Adrenal gland (tissue), 19 donors: ENCODE results near the gene GPHN. TPM values are rescaled to one million over a fixed set of nuclear protein-coding genes. Genes with fewer than 3 reads are reported as not detected.
A peak's percentile ranks its signal among the peaks of the same experiment; 100 is the strongest.

ENCODE experiments used
- DNase-seq, 7 donors: peaks; one replicate each; pipeline ENCODE4 v3.0.0-alpha.2; 2019 to 2020
- H3K27ac ChIP-seq, 5 donors: fragments of 200-600 bp; sonication (generic) in 4 of 5; 1 replicate in 3 of 5; 2 replicates in 2 of 5; pipeline versions ENCODE4 v1.5.1 to v1.8.0; 2016 to 2020; ENCODE audit warnings: mild to moderate bottlenecking in 1 of 5
- H3K27me3 ChIP-seq: fragments of 200-600 bp; 2 replicates; pipeline ENCODE4 v1.8.0; 2021
- H3K36me3 ChIP-seq, 2 donors: fragments of 200-600 bp; replicated peaks in 1 of 2; 1 replicate in 1 of 2; 2 replicates in 1 of 2; pipeline versions ENCODE4 v1.5.1 to v1.8.0; 2018 to 2022
- H3K4me1 ChIP-seq, 2 donors: fragments of 200-600 bp; replicated peaks in 1 of 2; 1 replicate in 1 of 2; 2 replicates in 1 of 2; pipeline versions ENCODE4 v1.5.1 to v1.8.0; 2018 to 2021
- H3K4me3 ChIP-seq, 4 donors: fragments of 200-600 bp; sonication (generic) in 3 of 4; one replicate each; pipeline ENCODE4 v1.5.1; 2016 to 2018
- H3K9me3 ChIP-seq, 3 donors: fragments of 200-600 bp; sonication (generic) in 1 of 3; replicated peaks in 1 of 3; 1 replicate in 2 of 3; 2 replicates in 1 of 3; pipeline versions ENCODE4 v1.5.1 to v1.8.0; 2016 to 2021
- POLR2A ChIP-seq, 2 donors: fragments of 450-650 bp; IDR thresholded peaks; one replicate each; pipeline ENCODE4 v1.6.1; 2017; ENCODE audit warnings: antibody characterized with exemption in 2 of 2, mild to moderate bottlenecking in 2 of 2, moderate library complexity in 1 of 2
- WGBS, 4 donors: extraction: QIAGEN DNeasy Blood & Tissue Kit in 2 of 4; methylation state at CpG; one replicate each; pipeline versions ENCODE4 v1.1.5 to v1.1.7; 2013 to 2017; 5-methylcytosine and 5-hydroxymethylcytosine counted together
- intact Hi-C, 2 donors: fragments of 100-400 bp; cut with DNase I; formaldehyde crosslinking; loops; one replicate each; pipeline versions ENCODE4 v1.14.1 to v1.15.0; 2022 to 2023
- long read RNA-seq, 10 donors: library from polyadenylated mRNA in 3 of 10; unstranded in 2 of 10; stranded (forward) in 1 of 10; transcript quantifications; one replicate each; pipeline ENCODE4 v2.0.0 and lab custom pipeline, GENCODE V29; 2021 to 2026
- polyA plus RNA-seq, 3 donors: library from polyadenylated mRNA; stranded (reverse); fragments of 200-250 nt in 2 of 3; fragments of 350-450 nt in 1 of 3; fragmentation: Illumina TruSeq in 1 of 3; extraction: RNeasy Lipid Tissue Mini Kit (QIAGEN cat#74804) in 1 of 3; gene quantifications; one replicate each; pipeline ENCODE4 v1.2.3, GENCODE V29; 2013 to 2014
- total RNA-seq, 9 donors: library from RNA; depleted of rRNA in 4 of 9; stranded (reverse); fragments of >200 nt in 4 of 9; fragments of 120-200 nt in 1 of 9; fragmentation: NEBNext Ultra II Directional in 1 of 9; extraction: Animal tissue kit (Norgen Biotek cat#: 25700) in 1 of 9; gene quantifications; one replicate each; pipeline versions ENCODE4 v1.1.0 to v1.2.4, GENCODE V29; 2013 to 2023
- TF ChIP-seq, protein P1 (sequence below), 6 experiments: fragments of 450-650 bp in 4 of 6; fragments of 200-600 bp in 2 of 6; sonication (generic) in 1 of 6; IDR thresholded peaks; 1 replicate in 5 of 6; 2 replicates in 1 of 6; pipeline versions ENCODE4 v1.5.1 to v1.8.0; 2016 to 2021; ENCODE audit warnings: antibody characterized with exemption in 6 of 6, mild to moderate bottlenecking in 2 of 6, moderate library complexity in 1 of 6
- donor health status: healthy with polysubstance abuse.
- donor health status: Bipolar disorder and iron deficiency.
- donor health status: DM: yes; HTN: yes; CAD: no.
- donor health status: DM: no; HTN: no; CAD: no.
- donor health status: DM: no; HTN: no; CAD: no.
- donor health status: DM: yes; HTN: yes; CAD: no.

The GPHN gene
- 10 to 100 TPM; 12.5 to 24.4 (median 22.6) TPM for total RNA-seq
- 10 to 100 TPM; 24.3 to 41.0 (median 34.3) TPM for polyA plus RNA-seq
- long read RNA-seq, donor 1, full-length matches to known transcripts, result 1 of 1 reads
- long read RNA-seq, donor 1, partial matches to known transcripts, result 0 of 1 reads
- long read RNA-seq, donor 1, other reads (novel, unspliced or antisense), result 0 of 1 reads
- long read RNA-seq, donor 2, result 0 reads
- long read RNA-seq, donor 3, result 0 reads
- long read RNA-seq, donor 4, result 0 reads
- long read RNA-seq, donor 5, full-length matches to known transcripts, result 17 of 19 reads
- long read RNA-seq, donor 5, partial matches to known transcripts, result 1 of 19 reads
- long read RNA-seq, donor 5, other reads (novel, unspliced or antisense), result 1 of 19 reads
- long read RNA-seq, donor 6, full-length matches to known transcripts, result 1 of 6 reads
- long read RNA-seq, donor 6, partial matches to known transcripts, result 3 of 6 reads
- long read RNA-seq, donor 6, other reads (novel, unspliced or antisense), result 2 of 6 reads
- long read RNA-seq, donor 7, result 0 reads
- long read RNA-seq, donor 8, full-length matches to known transcripts, result 1 of 1 reads
- long read RNA-seq, donor 8, partial matches to known transcripts, result 0 of 1 reads
- long read RNA-seq, donor 8, other reads (novel, unspliced or antisense), result 0 of 1 reads
- long read RNA-seq, donor 9, result 0 reads
- long read RNA-seq, donor 10, full-length matches to known transcripts, result 1 of 1 reads
- long read RNA-seq, donor 10, partial matches to known transcripts, result 0 of 1 reads
- long read RNA-seq, donor 10, other reads (novel, unspliced or antisense), result 0 of 1 reads

DNA sequence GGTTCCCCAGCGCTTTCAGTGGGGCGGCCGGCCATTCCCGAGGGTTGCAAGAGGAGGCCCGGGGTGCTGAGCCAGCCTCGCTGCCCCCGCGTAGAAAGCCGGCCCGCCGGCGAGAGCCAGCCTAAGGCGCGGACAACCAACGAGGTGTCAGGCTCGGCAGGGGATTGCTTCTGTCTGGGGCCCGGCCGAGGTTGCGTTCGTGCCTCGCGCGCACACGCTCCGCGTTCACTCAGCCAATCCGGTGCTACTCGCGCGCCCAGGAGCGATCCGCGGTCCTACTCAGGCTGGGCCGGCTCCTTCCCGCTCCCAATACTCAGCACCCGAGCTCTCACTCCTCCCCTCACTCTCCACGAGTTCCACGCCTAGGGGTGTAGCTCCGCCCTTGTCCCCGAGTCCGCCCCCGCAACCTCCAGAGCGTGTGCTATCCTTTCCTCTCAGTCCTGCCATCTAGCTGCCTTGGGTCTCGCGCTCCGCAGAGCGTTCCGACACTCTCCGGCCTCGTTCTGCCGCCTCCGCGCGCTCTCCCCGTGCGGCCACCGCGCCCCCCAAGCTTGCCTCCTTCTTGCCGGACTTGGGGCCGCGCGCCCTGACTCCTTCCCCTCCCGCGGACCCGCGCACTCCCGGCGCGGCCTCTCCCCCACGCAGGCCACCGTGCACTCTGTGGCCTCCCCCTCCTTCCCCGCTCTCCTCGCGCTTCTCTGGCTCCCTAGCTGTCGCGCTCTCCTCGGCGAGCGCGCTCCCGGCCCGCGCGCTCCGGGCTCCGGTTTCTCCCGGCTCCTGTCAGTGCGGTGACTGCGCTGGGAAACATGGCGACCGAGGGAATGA is at the start of gene GPHN:
TSS of gene GPHN (plus strand) at position 426 of the 825 bp plus-strand sequence.
- Histone ChIP-seq H3K27ac (peak within 1 kb of the TSS; percentile 71 to 96 (median 90)), H3K4me3 (peak within 1 kb of the TSS; percentile 55 to 90 (median 70)), H3K36me3 (no peaks in the 10 kb centered on the region), H3K4me1 (peaks cover 0 to 15% of the 10 kb centered on the region in 2 donors), H3K27me3 (no peaks in the 10 kb centered on the region), H3K9me3 (no peaks in the 10 kb centered on the region)
- intact Hi-C loops, result no loop called here
- peak; percentile 94 to 98 (median 97) for DNase-seq
- WGBS, 4 donors, result 1% methylated on average over 28 to 91 of the region's 91 CpGs
- TF ChIP-seq, protein P1, sequence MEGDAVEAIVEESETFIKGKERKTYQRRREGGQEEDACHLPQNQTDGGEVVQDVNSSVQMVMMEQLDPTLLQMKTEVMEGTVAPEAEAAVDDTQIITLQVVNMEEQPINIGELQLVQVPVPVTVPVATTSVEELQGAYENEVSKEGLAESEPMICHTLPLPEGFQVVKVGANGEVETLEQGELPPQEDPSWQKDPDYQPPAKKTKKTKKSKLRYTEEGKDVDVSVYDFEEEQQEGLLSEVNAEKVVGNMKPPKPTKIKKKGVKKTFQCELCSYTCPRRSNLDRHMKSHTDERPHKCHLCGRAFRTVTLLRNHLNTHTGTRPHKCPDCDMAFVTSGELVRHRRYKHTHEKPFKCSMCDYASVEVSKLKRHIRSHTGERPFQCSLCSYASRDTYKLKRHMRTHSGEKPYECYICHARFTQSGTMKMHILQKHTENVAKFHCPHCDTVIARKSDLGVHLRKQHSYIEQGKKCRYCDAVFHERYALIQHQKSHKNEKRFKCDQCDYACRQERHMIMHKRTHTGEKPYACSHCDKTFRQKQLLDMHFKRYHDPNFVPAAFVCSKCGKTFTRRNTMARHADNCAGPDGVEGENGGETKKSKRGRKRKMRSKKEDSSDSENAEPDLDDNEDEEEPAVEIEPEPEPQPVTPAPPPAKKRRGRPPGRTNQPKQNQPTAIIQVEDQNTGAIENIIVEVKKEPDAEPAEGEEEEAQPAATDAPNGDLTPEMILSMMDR (IDR thresholded peaks at IDR 0.05), result peak in 2 of 6 experiments; percentile 10 to 19
- peak; percentile 58 to 90 for TF ChIP-seq POLR2A (IDR thresholded peaks at IDR 0.05)

DNA sequence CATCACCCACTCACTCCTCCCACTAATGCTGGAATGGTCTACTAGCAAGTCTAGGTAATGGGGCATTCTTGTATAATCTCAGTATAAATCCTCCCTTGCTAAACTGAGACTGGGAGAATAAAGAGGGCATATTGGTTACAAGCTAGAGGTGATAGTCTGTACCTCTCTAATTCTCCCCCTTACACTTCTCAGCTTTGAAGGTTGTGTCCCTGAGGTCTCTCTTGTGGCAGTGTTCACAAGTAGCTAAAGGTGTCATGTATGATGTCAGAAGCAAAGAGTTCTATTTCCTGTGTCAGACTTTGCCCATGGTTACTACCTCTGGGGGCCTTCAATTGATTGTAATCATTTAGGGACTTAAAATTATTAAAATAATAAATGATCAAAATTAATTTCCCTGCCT is 48.3 kb upstream of the GPHN start:
- DNase-seq, result no peak
- no peak overlapping the region for H3K4me3 ChIP-seq
- TF ChIP-seq, protein P1 (IDR thresholded peaks at IDR 0.05), result no peak
- no peak for TF ChIP-seq POLR2A (IDR thresholded peaks at IDR 0.05)
- no peak overlapping the region for H3K27ac ChIP-seq
- intact Hi-C loops, result no loop called here
- no peaks in the 10 kb centered on the region for H3K4me1 ChIP-seq
- no peaks in the 10 kb centered on the region for H3K27me3 ChIP-seq
- H3K36me3 ChIP-seq, result no peaks in the 10 kb centered on the region
- H3K9me3 ChIP-seq, result no peaks in the 10 kb centered on the region

DNA sequence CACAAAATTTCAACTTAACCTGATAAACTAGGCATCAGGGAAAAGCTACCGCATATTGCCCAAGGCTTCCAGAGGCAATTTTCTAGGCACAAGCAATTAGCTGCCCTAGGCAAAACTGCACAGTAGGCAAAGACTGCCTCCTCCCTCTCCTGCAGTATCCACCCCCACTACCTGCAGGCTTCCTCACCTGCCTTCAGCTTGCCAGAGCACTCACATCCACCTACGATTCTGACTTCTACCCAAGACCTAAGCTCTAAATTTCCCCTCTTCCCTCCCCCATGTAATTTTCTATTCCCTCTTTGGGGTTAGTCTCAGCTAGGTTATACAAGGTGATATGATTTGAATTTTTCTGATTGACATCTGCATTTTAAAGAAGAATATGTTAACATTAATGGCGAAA is 43.7 kb upstream of the GPHN start:
- H3K27ac ChIP-seq, result no peak overlapping the region
- intact Hi-C loops, result no loop called here
- no peaks in the 10 kb centered on the region for H3K27me3 ChIP-seq
- DNase-seq, result no peak
- H3K4me3 ChIP-seq, result no peak overlapping the region
- no peaks in the 10 kb centered on the region for H3K4me1 ChIP-seq
- no peaks in the 10 kb centered on the region for H3K36me3 ChIP-seq
- TF ChIP-seq POLR2A (IDR thresholded peaks at IDR 0.05), result no peak
- TF ChIP-seq, protein P1 (IDR thresholded peaks at IDR 0.05), result no peak
- 92 to 98% (median 97%) methylated on average over 3 of the region's 3 CpGs for WGBS, 4 donors
- no peaks in the 10 kb centered on the region for H3K9me3 ChIP-seq
